Suppressor macrophage treated with lipopolysaccharide for 4 hours (primary cell): ENCODE data around the gene BEGAIN.

Experiments
- DNase-seq: peaks from one replicate; pipeline ENCODE4 v3.0.0-alpha.2; 2020

The BEGAIN gene

DNA sequence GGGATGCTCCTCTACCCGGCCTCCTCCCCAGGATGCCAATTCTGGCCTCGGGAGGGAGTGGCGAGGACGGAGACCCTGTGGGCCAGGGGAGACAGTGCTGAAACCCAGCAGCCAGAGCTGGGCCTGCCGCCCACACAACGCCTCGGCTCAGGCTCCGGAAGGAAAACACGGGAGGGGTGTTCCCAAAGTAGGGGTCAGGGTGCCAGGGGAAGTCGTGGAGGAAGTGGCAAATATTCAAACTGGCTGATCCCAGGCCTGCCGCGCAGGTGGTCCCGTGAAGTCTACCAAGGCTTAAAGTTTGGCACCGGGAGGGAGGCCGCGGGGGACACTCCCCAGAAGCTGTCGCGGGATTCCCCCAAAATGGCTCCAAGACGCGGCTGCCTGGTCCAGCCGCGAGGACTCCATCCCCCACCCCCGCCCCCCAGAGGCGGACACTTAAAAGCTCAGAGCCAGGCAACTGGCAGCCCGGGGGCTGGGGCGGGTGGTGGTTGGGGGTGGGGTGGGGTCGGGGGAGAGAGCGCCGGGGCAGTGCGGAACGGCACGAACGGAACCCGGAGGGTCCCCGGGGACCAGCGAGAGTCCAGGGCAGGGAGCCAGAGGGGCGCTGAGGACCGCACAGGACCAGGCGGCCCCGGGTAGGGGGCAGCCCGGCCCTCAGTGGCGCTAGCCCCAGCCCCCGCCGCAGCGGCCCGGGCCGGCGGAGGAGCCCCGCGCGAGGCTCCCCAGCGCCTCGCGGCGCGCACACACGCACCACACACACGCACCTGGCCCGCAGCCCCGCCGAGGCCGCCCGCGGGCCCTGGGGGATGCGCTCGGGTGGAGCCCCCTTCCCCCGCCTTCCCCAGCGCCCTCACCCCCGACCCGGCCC lies 20.0 kb downstream of the BEGAIN start:
- no peak for DNase-seq

DNA sequence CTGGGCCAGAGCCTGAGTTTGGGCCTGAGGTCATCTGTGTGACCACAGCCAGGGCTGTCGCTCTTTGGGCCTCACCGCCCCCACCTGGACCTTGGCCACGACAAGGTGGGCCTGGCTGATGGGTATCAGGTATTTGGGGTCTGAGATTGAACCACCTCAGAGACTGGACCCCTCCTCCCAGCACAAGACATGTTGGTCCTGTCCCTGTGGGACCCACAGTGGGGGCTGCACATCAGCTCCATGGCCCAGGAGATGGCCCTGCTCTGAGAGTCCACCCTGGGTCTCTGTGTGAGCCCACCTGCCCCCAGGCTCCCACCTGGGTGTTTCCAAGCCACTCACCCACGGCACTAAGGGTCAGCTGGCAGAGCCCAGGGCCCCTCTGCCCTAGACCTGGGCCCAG lies 20.6 kb downstream of the BEGAIN start:
- no peak for DNase-seq

DNA sequence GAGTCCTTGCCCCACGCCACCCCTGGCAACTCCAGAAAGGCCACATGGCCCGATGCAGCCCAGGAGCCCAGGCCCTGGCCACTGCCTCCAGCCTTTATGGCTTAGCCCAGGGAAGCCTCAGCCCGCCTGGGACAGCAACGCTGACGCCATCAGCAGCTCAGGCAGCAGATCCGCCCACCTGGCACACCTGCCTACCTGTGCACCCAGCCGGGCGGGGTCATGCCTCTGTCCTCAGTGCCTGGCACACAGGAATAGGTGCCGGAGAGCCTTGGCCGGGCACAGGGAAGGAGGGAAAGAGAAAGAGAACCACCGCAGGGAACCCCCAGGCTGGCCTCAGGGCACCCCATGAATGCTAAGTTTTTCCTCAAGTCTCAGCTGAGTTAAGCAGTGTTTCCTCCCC lies 21.1 kb downstream of the BEGAIN start:
- no peak for DNase-seq

DNA sequence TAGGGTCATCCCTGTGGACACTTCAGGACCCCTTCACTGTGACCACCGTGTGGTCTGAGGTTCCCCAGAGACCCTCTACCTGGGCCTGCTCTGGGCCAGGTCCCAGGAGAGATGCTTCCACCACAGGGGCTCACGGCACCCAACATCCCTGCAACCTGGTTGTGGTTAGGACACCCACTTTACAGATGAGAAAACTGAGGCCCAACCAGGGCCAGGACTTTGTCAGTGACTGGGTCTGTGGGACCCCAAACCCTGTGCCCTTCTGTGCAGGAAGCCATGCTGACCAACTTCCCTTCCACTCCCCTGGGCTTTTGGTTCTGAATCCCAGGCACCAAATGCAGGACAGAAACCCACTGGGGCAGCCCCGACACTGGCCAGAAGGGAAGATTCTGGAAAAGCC lies 21.6 kb downstream of the BEGAIN start:
- DNase-seq: no peak

DNA sequence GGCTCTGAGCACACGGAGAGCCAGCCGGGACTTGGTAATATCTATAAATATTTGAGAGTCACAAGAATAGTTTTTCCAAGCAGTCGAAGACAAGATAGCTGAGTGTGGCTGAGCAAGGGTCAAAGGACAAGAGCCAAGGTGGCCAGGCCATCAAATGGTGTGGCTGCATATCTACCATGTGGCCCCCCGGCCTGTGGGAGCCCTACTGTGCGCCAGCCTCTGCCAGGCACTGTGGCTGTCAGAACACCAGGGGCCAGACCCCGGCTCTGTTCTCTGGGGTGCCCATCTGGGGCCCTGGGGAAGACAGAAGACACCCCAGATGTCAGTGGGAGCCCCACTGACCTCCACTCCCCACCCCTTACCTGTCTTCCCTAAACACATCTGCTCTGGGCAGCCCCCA lies 22.7 kb downstream of the BEGAIN start:
- DNase-seq: no peak

DNA sequence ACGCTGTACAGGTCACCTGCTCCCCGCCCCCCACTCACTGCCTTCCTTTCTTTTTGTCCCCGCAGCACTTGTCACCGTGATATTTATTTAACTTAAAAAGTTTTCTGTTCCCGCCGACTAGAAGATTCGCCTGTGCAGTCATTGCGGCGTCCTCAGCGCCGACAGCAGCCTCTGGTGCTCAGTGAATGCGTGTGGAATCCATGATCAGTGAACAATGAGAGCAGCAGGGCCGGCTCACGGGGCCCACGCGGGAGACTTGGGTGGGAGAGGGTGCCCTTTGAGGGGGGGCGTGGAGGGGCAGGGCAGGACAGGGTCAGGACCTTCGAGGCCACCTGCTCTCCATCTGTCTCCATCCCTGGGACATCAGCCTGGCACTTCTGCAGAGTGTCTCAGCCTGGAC lies 24.5 kb downstream of the BEGAIN start:
- no peak for DNase-seq

DNA sequence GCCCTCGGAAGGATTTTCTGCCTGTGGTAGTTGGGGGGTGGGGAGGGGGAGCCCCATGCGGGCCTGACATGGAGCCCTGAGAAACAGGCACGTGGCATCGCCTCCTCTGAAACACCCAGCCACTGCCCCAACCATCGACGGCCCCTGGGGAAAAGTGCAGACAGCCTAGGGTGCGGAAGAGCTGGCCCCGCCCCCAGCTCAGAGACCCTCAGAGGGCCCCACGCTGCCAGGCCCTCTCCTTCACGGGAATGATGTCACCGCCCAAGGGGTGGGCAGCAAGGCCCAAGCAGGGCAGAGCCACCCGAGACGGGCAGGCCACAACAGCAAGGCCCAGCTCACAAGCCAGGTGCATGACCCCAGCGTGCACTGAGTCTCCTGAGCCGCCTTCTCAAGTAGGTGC lies 26.2 kb downstream of the BEGAIN start:
- no peak for DNase-seq

DNA sequence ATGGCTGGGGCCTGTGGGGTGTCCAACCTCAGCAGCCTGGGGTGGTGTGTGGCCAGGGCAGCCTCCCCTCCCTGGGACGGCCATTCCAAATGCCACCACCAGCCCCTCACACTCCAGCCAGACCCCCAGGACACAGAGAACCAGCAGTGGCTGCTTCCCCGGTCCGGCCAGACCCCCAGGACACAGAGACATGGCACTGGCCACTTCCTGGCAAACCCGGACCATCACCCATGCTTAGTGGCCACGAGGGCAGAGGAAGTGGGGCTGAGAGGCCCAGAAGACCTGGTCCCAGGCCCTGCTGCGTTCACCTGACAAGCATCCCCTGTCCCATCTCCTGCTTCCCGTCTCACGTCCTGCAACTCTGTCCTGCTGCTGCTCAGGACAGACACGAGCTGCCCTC lies 26.7 kb downstream of the BEGAIN start:
- no peak for DNase-seq

DNA sequence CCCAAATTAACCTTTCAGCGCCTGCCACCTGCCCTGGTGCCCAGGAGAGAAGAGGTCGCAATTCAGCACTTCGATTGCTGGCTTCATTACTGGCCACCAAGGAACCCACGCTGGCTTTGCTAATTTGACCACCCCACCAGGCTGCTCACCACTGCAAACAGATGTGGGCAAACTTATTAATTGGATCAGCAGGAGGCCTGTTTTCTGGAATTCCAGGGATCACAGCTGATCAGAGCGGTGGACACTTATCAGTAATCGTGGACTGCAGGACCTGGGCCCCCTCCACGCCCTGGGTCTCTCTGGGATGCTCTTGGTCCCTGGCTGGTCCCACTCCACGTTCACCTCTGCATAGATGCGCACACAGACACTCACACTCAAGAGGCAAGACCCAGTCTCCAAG lies 27.8 kb downstream of the BEGAIN start:
- DNase-seq: no peak

DNA sequence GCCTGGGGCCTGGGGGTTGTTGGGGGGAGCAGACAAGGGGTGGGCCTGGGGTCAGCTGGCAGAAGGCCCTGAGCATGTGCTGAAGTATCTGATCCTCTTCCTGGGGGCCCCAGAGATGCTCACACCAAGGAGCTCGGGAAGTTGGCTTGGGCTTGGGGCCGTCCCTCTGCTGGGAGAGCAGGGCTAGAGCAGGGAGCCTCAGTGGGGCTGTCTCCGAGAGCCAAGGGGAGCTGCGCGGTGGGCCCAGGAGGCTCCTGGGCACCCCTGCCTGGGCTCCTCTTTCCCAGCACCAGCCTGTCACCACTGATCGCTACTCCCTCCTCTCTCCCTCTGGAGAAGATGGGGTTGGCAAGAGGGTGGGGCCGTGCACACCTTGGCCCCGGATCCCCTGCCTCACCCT lies 28.3 kb downstream of the BEGAIN start:
- DNase-seq: no peak

DNA sequence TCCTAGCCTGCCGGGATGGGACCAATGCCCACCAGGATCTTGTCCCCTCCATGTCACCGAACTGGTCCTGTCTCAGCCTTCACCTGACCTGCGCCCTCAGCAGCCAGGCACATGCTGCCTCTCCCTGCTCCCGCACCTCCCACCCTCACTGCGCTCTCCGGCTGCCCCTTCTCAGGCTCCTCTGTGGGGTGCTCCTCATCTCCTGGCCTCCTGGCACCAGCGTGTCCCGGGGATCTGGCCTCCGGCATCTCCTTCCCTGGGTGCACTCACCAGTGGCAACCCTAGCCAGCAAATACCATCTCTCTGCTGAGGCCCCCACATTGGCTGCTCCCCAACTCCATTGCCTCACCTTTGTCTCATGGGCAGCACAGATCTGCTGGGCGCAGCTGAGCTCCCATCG lies 29.0 kb downstream of the BEGAIN start:
- DNase-seq: no peak

DNA sequence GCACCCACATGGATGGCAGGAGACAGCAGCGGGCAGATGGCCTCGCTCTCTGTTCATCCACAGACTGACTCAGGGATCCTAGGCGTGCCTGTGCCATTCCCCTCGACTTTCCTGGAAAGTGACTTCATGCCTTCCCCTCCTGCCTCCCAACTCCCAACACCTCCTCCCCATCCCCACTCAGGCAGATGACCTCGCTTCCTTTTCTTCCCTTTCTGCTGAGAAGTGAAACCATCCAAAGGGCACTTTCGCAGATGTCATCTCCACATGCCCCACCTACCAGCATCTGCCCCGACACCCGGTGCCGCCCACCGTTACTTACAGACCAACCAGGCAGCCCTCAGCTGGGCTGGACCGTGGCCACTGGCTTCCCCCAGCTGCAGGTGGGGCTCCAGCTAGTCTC lies 29.6 kb downstream of the BEGAIN start:
- peak; percentile 93 for DNase-seq

DNA sequence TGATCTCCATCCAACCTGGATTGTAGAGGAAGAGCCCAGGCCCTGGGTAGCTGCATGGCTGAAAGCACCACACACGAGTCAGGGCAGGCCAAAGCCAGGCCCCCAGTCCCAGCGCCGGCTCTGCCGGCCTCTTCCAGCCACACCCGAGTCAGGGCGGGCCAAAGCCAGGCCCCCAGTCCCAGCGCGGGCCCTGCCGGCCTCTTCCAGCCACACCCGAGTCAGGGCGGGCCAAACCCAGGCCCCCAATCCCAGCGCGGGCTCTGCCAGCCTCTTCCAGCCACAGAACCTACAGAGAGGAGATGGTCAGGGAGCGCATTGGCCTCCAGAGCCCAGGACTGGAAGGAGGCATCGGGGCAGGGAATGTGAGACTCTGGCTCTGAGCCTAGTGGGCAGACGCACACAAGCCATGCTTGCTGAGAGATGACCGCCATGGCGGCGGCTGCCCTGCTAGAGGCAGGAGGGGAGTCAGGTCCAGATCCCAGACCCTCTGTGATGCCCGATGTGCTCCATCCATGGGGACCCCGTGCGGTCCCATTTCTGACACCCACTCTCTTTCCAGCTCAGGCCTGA lies 30.2 kb downstream of the BEGAIN start:
- DNase-seq: no peak

DNA sequence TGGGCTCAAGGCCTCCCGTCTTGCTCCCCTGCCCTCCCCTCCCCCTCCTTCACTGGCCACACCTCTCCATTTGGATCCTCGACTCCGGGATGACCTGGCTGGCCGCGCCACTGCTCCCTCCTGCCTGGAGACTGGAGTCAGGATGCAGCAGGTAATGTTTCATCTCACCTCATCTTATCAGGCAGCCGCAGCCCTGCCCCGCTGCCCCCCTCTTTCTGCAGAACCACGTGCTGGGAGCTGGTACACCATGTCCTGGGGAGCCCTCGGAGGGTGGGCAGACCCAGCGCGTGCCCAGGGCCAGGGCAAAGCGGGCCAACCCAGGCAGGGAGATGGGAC lies 31.1 kb downstream of the BEGAIN start:
- DNase-seq: no peak

DNA sequence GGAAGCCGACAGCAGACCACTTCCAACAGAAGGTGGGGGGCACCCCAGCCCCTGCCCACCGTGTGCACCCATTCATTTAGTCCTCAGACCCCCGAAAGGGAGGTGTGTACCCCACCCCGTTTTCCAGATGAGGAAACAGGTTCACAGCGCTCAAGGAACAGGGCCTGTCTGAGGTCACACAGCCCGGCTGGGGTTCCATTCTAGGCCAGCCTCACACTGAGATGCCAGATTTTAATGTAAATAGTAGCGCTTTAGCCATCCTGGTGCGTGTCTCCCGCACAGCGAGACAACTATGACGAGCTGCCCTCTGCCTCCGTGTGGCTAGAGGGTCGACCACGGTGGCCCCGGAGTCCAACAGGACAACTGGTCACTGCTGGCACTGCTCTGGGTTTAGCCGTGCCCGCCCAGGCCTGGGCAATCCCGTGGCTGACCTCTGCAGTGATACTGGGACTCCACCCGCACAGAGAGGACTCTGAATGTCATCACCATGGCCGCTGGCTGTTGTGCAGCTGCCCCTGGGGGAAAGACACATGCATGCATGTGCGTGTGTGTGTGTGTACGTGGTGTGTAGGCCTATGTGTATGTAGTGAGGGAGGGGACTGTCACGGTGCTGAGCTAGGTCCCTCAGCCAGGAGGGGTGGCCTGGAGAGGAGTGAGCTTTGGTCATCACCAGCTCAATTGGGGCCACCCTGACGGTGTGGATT lies 31.6 kb downstream of the BEGAIN start:
- no peak for DNase-seq

DNA sequence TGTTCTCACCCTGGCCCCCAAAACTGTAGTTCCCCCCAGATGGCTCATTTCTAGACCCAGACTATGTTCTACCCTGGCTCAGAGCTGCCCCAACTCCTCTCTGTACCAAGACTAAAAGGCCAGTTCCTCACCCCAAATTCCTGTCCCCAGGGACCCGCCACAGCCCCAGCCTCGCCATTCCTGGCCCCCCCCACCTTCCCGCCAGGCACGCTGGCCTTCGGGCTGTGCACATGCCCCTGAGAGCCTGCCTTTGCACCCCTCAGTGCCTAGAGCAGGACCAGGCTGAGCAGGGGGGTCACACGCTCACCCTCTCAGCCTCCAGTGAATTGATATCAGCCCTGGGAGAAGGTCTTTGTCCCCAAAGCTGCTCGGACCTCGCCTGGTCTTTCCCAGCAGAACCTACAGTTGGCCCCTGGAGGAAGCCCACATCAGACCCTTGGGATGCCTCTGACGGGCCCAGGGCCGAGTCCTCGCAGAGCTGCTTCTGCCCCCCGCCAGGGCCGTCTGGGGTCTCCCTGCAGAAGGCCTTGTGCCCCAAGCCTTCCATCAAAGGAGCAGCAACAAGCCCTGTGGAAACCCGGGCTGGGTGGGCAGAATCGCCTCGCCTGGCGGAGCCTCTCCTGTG lies 32.4 kb downstream of the BEGAIN start:
- DNase-seq: no peak

DNA sequence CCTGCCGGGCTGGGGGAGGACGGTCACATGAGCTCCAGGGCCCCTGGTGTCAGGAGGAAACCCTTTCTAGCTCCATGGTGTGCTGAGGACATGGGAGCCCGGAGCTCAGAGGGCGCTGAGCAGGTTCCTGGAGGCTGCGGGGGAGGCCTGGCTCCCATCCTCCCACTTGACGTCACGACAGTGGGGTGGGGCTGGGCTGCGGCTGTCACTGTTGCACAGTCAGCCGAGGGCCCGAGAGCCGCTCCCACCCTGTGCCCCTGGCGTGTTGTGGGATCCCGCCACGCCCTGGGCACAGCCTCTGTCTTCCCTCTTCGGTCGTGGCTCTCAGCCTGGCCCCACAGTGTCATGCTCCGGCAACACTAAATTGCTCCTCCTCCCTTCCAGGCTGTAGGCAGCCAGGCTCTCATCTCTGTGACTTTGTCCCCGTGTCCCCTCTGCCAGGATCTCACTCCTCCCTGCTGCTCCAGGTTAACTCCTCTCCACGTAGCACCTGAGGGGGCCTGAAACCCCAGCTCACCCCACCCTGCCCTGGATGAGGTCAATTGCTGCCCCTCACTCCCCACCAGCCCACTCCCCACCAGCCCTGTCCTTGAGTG lies 33.0 kb downstream of the BEGAIN start:
- peak; percentile 77 for DNase-seq

DNA sequence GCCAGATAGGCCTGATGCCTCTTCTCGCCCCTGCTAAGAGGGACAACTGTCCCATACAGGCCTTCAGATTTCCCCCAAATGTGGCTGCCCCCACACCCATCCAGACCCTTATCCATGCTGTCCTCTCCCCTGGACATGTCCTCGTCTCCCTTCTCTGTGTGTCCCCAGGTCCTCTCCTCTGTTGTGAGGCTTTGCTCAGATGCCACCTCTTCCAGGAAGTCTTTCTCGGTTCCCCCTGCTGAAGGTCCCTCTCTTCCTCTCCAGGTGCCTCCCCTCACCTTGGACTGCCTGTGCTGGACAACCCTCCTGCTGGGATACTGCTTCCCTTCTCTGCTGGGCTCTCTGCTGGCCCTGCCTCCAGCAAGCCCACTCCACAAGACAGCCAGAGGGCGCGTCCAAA lies 33.7 kb downstream of the BEGAIN start:
- no peak for DNase-seq

DNA sequence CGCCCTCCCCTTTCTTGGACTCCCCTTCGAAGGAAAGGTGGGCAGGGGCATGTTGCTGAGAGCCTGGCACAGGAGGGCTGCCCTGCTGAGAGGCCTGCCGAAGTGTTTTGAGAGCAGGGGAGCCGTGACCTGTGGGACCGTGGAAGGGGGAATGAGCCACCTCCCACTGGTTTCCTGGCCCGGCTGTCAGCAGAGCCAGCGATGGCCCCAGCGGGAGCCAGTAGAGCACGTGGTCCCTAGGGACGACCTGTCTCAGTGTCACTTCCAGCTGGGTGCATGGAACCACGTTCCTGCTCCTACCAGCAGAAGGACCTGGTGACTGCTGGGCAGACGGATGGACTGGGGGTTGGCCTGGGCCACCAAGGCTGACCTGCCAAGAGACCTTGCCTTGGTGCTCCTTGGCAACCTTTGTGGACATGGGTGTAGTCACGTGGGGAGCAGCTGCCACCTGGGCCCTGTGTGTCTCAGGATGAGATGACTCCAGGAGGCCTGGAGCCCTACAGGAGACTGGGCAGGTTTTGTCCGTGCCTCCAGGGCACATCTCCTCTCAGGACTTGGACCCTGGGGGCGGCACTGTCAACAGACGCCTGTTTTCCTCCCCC lies 34.6 kb downstream of the BEGAIN start:
- no peak for DNase-seq

DNA sequence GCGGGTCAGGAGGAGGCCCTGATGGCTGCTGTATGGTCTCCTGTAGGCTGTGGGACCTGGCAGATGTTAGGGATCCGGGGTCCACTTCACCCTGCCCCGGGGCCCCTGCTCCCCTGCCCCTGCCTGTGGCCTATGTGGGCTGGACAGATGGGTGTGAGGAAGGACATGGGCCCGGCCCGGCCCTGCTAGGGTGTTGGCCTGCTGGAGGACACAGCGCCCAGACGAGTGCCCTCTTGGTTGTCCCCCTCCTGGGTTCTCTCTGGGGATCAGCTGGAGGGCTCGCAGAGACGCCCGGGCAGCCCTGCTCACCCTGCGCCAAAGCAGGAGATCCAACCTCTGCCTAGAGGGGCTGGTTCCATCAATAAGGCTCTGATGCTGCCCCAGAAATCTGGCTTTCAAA lies 36.2 kb downstream of the BEGAIN start:
- no peak for DNase-seq

DNA sequence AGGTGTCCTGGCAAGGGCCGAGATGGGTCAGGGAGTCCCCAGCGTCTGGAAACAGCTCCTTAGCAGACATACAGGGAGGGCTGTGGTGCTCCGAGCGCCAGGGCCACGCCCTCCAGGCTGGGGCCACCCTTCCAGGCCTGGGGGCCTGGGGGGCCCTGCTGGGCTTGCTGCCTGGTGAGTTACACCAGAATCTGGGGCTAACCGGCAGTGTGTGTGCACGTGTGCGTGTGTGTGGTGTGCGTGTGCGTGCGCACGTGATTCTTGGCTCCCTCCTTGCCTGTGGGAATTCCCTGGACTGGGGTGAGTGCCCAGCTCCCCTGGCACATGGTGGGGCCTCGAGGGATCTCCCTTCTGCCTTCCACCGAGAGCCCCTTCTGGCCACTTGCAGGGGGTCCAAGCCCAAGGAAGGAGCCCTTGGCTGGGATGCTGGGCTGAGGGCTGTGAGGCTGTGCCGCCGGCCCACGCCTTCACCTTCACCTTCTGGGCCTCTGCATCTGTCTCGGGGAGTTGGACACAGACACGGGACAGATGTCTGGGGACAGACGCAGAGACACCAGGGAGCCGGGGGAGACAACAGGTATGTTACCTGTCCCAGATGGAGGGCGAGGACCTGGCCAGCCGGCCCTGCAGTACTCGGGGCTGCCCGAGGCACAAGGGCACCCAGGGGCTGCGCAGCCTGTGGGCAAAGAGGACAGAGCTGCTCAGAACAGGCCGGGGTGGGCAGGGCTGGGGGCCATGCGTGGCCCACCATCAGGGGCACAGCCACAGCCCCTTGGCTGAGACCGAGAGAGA lies 37.2 kb downstream of the BEGAIN start:
- no peak for DNase-seq

DNA sequence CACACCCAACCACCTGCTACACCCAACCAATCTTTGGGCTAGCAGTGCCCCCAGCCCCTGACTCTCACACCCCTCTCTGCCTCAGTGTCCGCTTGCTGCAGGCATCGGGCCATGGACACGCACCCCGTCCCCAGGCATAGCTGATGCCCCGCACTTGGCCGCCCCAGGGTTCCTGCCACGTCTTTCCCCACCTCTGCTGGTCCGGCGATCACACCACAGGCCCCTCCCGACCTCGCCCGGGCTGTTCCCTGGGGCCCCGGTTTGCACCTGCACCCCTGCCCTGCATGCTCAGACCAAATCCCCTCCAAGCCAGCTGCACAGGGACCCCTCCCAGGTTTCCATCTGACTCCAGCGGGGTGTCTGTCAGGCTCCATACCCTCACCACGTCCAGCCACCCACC lies 38.3 kb downstream of the BEGAIN start:
- no peak for DNase-seq
